CD4-positive, CD25-positive, alpha-beta regulatory T cell (primary cell): ENCODE data around the gene DNAJC22. TPM values are rescaled to one million over a fixed set of nuclear protein-coding genes. Genes with fewer than 3 reads are reported as not detected.

ENCODE experiments used
- ATAC-seq, 2 donors: fragments of 150-1000 bp; cut with Tn5 transposase; one replicate each; pipeline ENCODE4 v1.10.0; 2021; ENCODE audit warnings: low read depth in 2 of 2, moderate number of reproducible peaks in 2 of 2, moderate library complexity in 1 of 2
- DNase-seq, 3 donors: peaks; one replicate each; pipeline versions ENCODE4 v3.0.0 to v3.0.0-alpha.2; 2012 to 2022; ENCODE audit warnings: mixed read lengths in 1 of 3
- H3K27ac ChIP-seq: one replicate; pipeline ENCODE4 v1.7.0; 2013; ENCODE audit warnings: mild to moderate bottlenecking, low read length; ENCODE audit not compliant: insufficient read depth, poor library complexity, severe bottlenecking
- H3K27me3 ChIP-seq: one replicate; pipeline ENCODE4 v1.7.0; 2013; ENCODE audit warnings: low read length; ENCODE audit not compliant: control insufficient read depth, insufficient read depth
- H3K36me3 ChIP-seq: one replicate; pipeline ENCODE4 v1.7.0; 2013; ENCODE audit warnings: mild to moderate bottlenecking, low read length, moderate library complexity; ENCODE audit not compliant: control insufficient read depth, insufficient read depth
- H3K4me1 ChIP-seq: 2 replicates; pipeline ENCODE4 v1.7.0; 2013; ENCODE audit warnings: mild to moderate bottlenecking, low read length; ENCODE audit not compliant: insufficient read depth, control insufficient read depth, poor library complexity, severe bottlenecking
- H3K4me3 ChIP-seq: one replicate; pipeline ENCODE4 v1.7.0; 2013; ENCODE audit warnings: low read depth, mild to moderate bottlenecking, low read length, moderate library complexity
- H3K9me3 ChIP-seq, 2 experiments: 1 replicate in 1 of 2; 2 replicates in 1 of 2; pipeline ENCODE4 v1.7.0; 2013; ENCODE audit warnings: low read length in 2 of 2, mild to moderate bottlenecking in 1 of 2, moderate library complexity in 1 of 2; ENCODE audit not compliant: control insufficient read depth in 2 of 2
- H3K27ac Mint-ChIP-seq, 3 donors: one replicate each; pipeline ENCODE4 v1.8.0; 2020 to 2022; ENCODE audit warnings: mild to moderate bottlenecking in 3 of 3, mixed read lengths in 3 of 3, moderate library complexity in 2 of 3
- H3K27me3 Mint-ChIP-seq: one replicate; pipeline ENCODE4 v1.8.0; 2022; ENCODE audit warnings: mild to moderate bottlenecking, mixed read lengths
- H3K36me3 Mint-ChIP-seq: one replicate; pipeline ENCODE4 v1.8.0; 2020; ENCODE audit warnings: mixed read lengths
- H3K4me1 Mint-ChIP-seq, 4 donors: one replicate each; pipeline ENCODE4 v1.8.0; 2020 to 2022; ENCODE audit warnings: mixed read lengths in 4 of 4, mild to moderate bottlenecking in 1 of 4
- H3K4me3 Mint-ChIP-seq, 4 donors: one replicate each; pipeline ENCODE4 v1.8.0; 2020 to 2022; ENCODE audit warnings: mild to moderate bottlenecking in 4 of 4, mixed read lengths in 4 of 4, moderate library complexity in 3 of 4
- H3K9me3 Mint-ChIP-seq, 7 donors: one replicate each; pipeline ENCODE4 v1.8.0; 2020 to 2022; ENCODE audit warnings: mixed read lengths in 7 of 7, mild to moderate bottlenecking in 3 of 7, moderate library complexity in 2 of 7
- polyA plus RNA-seq, 4 donors: library from polyadenylated mRNA; unstranded; fragments of 300-500 nt; fragmentation: Illumina TruSeq; gene quantifications; one replicate each; pipeline ENCODE4 v1.2.3, GENCODE V29; 2021
- total RNA-seq: library from RNA; stranded (reverse); gene quantifications from one replicate; pipeline ENCODE4 v1.2.3, GENCODE V29; 2022

DNAJC22 gene
- total and polyA plus RNA-seq, 5 donors from 2014 or later, result not detected

- Mint-ChIP-seq H3K27ac (no peak overlapping the region), H3K4me1 (peaks cover 0 to 14% (median 6%) of the 10 kb centered on the region in 4 donors), H3K27me3 (peaks cover 31% of the 10 kb centered on the region), H3K4me3 (peak overlapping the region in 1 of 4 donors; percentile 11), H3K36me3 (no peaks in the 10 kb centered on the region), H3K9me3 (no peaks in the 10 kb centered on the region)
- H3K27ac ChIP-seq, result no peak overlapping the region
- H3K4me1 ChIP-seq, result peaks cover 4% of the 10 kb centered on the region
- DNase-seq, result no peak
- H3K36me3 ChIP-seq, result no peaks in the 10 kb centered on the region
- no peaks in the 10 kb centered on the region for H3K9me3 ChIP-seq
- H3K27me3 ChIP-seq, result peaks cover 2% of the 10 kb centered on the region
- ATAC-seq, result no peak
- no peak overlapping the region for H3K4me3 ChIP-seq
Measured at GRCh38 chr12:49362077-49362476, 15.4 kb downstream of the DNAJC22 start.

- Histone ChIP-seq H3K36me3 (no peaks in the 10 kb centered on the region), H3K27ac (no peak overlapping the region), H3K4me3 (no peak overlapping the region), H3K27me3 (no peaks in the 10 kb centered on the region), H3K4me1 (peaks cover 14% of the 10 kb centered on the region), H3K9me3 (no peaks in the 10 kb centered on the region)
- H3K4me1 Mint-ChIP-seq, result peaks cover 15 to 34% (median 23%) of the 10 kb centered on the region in 4 donors
- H3K36me3 Mint-ChIP-seq, result no peaks in the 10 kb centered on the region
- no peaks in the 10 kb centered on the region for H3K9me3 Mint-ChIP-seq
- peak overlapping the region in 3 of 4 donors; percentile 36 to 92 (median 90) for H3K4me3 Mint-ChIP-seq
- DNase-seq (no peak), ATAC-seq (no peak)
- peaks cover 16% of the 10 kb centered on the region for H3K27me3 Mint-ChIP-seq
- no peak overlapping the region for H3K27ac Mint-ChIP-seq
Measured at GRCh38 chr12:49364989-49365388, 18.3 kb downstream of the DNAJC22 start.

GRCh38 chr12:49365542-49365941, 18.9 kb downstream of the DNAJC22 start:
- H3K27me3 Mint-ChIP-seq, result peaks cover 15% of the 10 kb centered on the region
- H3K27me3 ChIP-seq, result no peaks in the 10 kb centered on the region
- peak overlapping the region; percentile 36 to 92 (median 63) for H3K4me3 Mint-ChIP-seq
- no peak overlapping the region for H3K27ac ChIP-seq
- no peaks in the 10 kb centered on the region for H3K9me3 Mint-ChIP-seq
- ATAC-seq (no peak), DNase-seq (no peak)
- H3K36me3 Mint-ChIP-seq, result no peaks in the 10 kb centered on the region
- H3K4me1 Mint-ChIP-seq, result peaks cover 15 to 34% (median 23%) of the 10 kb centered on the region in 4 donors
- no peaks in the 10 kb centered on the region for H3K36me3 ChIP-seq
- H3K4me1 ChIP-seq, result peaks cover 14% of the 10 kb centered on the region
- no peak overlapping the region for H3K4me3 ChIP-seq
- H3K27ac Mint-ChIP-seq, result peak overlapping the region in 2 of 3 donors; percentile 52 to 95
- no peaks in the 10 kb centered on the region for H3K9me3 ChIP-seq

- DNase-seq (no peak), ATAC-seq (no peak)
Measured at GRCh38 chr12:49366096-49366651, 19.5 kb downstream of the DNAJC22 start.

GRCh38 chr12:49366652-49367380, 20.1 kb downstream of the DNAJC22 start:
- H3K27me3 ChIP-seq, result no peaks in the 10 kb centered on the region
- peaks cover 14% of the 10 kb centered on the region for H3K4me1 ChIP-seq
- DNase-seq (peak; percentile 78 to 90 (median 80)), ATAC-seq (peak; percentile 83 to 84)
- Mint-ChIP-seq H3K27me3 (peaks cover 5% of the 10 kb centered on the region), H3K36me3 (no peaks in the 10 kb centered on the region), H3K4me1 (peaks cover 18 to 34% (median 26%) of the 10 kb centered on the region in 4 donors), H3K9me3 (no peaks in the 10 kb centered on the region), H3K27ac (peak overlapping the region; percentile 93 to 95 (median 95)), H3K4me3 (peak overlapping the region; percentile 92 to 99 (median 94))
- no peaks in the 10 kb centered on the region for H3K36me3 ChIP-seq
- H3K4me3 ChIP-seq, result peak overlapping the region; percentile 77
- H3K9me3 ChIP-seq, result no peaks in the 10 kb centered on the region
- H3K27ac ChIP-seq, result peak overlapping the region; percentile 83

More at GRCh38 chr12:49366096-49366651, 19.5 kb downstream of the DNAJC22 start:
- no peaks in the 10 kb centered on the region for H3K9me3 Mint-ChIP-seq
- Histone ChIP-seq H3K27me3 (no peaks in the 10 kb centered on the region), H3K27ac (peak overlapping the region; percentile 83), H3K9me3 (no peaks in the 10 kb centered on the region), H3K36me3 (no peaks in the 10 kb centered on the region), H3K4me1 (peaks cover 14% of the 10 kb centered on the region), H3K4me3 (peak overlapping the region; percentile 77)
- peaks cover 10% of the 10 kb centered on the region for H3K27me3 Mint-ChIP-seq
- peak overlapping the region; percentile 93 to 95 (median 95) for H3K27ac Mint-ChIP-seq
- peak overlapping the region; percentile 92 to 99 (median 94) for H3K4me3 Mint-ChIP-seq
- peaks cover 15 to 34% (median 25%) of the 10 kb centered on the region in 4 donors for H3K4me1 Mint-ChIP-seq
- H3K36me3 Mint-ChIP-seq, result no peaks in the 10 kb centered on the region

GRCh38 chr12:49367381-49368239, 20.9 kb downstream of the DNAJC22 start, which contains the start of gene SPATS2:
SPATS2 (plus strand) TSS chr12:49367462; CDS start chr12:49461013, 93,551 bp downstream.
- Histone ChIP-seq H3K4me1 (peaks cover 14% of the 10 kb centered on the region), H3K4me3 (peak within 1 kb of the TSS; percentile 77), H3K27me3 (no peaks in the 10 kb centered on the region), H3K9me3 (no peaks in the 10 kb centered on the region), H3K27ac (peak within 1 kb of the TSS; percentile 83), H3K36me3 (no peaks in the 10 kb centered on the region)
- H3K4me1 Mint-ChIP-seq, result peaks cover 19 to 34% (median 26%) of the 10 kb centered on the region in 4 donors
- ATAC-seq, result no peak
- H3K9me3 Mint-ChIP-seq, result no peaks in the 10 kb centered on the region
- DNase-seq, result no peak
- peak within 1 kb of the TSS; percentile 92 to 99 (median 94) for H3K4me3 Mint-ChIP-seq
- peak within 1 kb of the TSS; percentile 93 to 95 (median 95) for H3K27ac Mint-ChIP-seq
- no peaks in the 10 kb centered on the region for H3K36me3 Mint-ChIP-seq
- H3K27me3 Mint-ChIP-seq, result peaks cover 5% of the 10 kb centered on the region

GRCh38 chr12:49368240-49368600, 21.5 kb downstream of the DNAJC22 start:
- H3K36me3 ChIP-seq, result no peaks in the 10 kb centered on the region
- peak overlapping the region; percentile 58 for H3K4me3 ChIP-seq
- Mint-ChIP-seq H3K27me3 (peaks cover 5% of the 10 kb centered on the region), H3K36me3 (no peaks in the 10 kb centered on the region), H3K4me3 (peak overlapping the region; percentile 92 to 99 (median 94)), H3K4me1 (peaks cover 19 to 34% (median 27%) of the 10 kb centered on the region in 4 donors), H3K27ac (peak overlapping the region in 2 of 3 donors; percentile 89 to 95), H3K9me3 (no peaks in the 10 kb centered on the region)
- no peaks in the 10 kb centered on the region for H3K9me3 ChIP-seq
- no peaks in the 10 kb centered on the region for H3K27me3 ChIP-seq
- no peak overlapping the region for H3K27ac ChIP-seq
- peaks cover 14% of the 10 kb centered on the region for H3K4me1 ChIP-seq
- DNase-seq (no peak), ATAC-seq (no peak)
